ENCODE measurements around the gene HS6ST2.

DNA sequence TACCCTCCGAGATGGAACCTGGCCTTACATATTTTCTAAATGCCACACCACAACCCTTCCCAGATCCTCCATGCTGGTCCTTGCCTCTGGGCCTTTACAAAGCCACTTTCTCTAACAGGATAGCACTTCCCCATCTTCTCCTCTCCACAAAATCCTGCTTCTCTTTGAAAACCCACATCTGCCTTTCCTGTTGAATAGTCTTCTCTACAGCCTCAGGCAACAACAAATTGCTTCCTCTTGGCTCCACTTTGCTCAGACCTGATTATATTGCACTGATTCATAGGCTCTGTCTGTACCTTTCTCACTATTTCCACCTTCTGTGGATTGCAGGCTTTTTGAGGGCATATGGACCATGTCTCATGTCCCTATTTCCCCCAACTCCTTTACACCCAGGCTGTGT is 265.9 kb downstream of the HS6ST2 start:
- TF ChIP-seq, protein P1, sequence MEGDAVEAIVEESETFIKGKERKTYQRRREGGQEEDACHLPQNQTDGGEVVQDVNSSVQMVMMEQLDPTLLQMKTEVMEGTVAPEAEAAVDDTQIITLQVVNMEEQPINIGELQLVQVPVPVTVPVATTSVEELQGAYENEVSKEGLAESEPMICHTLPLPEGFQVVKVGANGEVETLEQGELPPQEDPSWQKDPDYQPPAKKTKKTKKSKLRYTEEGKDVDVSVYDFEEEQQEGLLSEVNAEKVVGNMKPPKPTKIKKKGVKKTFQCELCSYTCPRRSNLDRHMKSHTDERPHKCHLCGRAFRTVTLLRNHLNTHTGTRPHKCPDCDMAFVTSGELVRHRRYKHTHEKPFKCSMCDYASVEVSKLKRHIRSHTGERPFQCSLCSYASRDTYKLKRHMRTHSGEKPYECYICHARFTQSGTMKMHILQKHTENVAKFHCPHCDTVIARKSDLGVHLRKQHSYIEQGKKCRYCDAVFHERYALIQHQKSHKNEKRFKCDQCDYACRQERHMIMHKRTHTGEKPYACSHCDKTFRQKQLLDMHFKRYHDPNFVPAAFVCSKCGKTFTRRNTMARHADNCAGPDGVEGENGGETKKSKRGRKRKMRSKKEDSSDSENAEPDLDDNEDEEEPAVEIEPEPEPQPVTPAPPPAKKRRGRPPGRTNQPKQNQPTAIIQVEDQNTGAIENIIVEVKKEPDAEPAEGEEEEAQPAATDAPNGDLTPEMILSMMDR (IDR thresholded peaks at IDR 0.05): no peak
- no peak for TF ChIP-seq POLR2A (IDR thresholded peaks at IDR 0.05)
